CD4-positive, alpha-beta T cell (primary cell): Measurements from ENCODE around the gene LENG1. TPM values are rescaled to one million over a fixed set of nuclear protein-coding genes. Genes with fewer than 3 reads are reported as not detected.
A peak's percentile ranks its signal among the peaks of the same experiment; 100 is the strongest.

Source experiments
- ATAC-seq: fragments of 200-7000 bp; cut with Tn5 transposase; one replicate; pipeline ENCODE4 v1.10.0; 2022; ENCODE audit warnings: mild to moderate bottlenecking; ENCODE audit not compliant: poor library complexity
- CTCF ChIA-PET: fragments of 350-600 bp; sonication (Branson Sonifier 250); formaldehyde crosslinking; loops from one replicate; lab custom pipeline; 2021; ENCODE audit warnings: antibody characterized with exemption, inconsistent platforms; lab: Charles Lee
- POLR2A ChIA-PET: fragments of 350-600 bp; sonication (Branson Sonifier 250); formaldehyde crosslinking; loops from one replicate; lab custom pipeline; 2021; ENCODE audit warnings: antibody characterized with exemption, inconsistent platforms; lab: Charles Lee
- DNase-seq, 14 experiments: peaks; one replicate each; pipeline ENCODE4 v3.0.0-alpha.2; 2013 to 2020; ENCODE audit warnings: mixed read lengths in 2 of 14
- H3K27ac ChIP-seq, 2 donors: one replicate each; pipeline versions ENCODE4 v1.5.1 to v1.7.0; 2013; ENCODE audit warnings: low read length in 2 of 2, low read depth in 1 of 2, mild to moderate bottlenecking in 1 of 2
- H3K27me3 ChIP-seq, 2 experiments: 1 replicate in 1 of 2; 2 replicates in 1 of 2; pipeline versions ENCODE4 v1.6.1 to v1.7.0; 2013; ENCODE audit warnings: low read length in 2 of 2, control low read depth in 1 of 2, mild to moderate bottlenecking in 1 of 2, moderate library complexity in 1 of 2; ENCODE audit not compliant: insufficient read depth in 2 of 2, control insufficient read depth in 1 of 2
- H3K36me3 ChIP-seq: one replicate; pipeline ENCODE4 v1.6.1; 2013; ENCODE audit warnings: low read length, control low read depth; ENCODE audit not compliant: insufficient read depth
- H3K4me1 ChIP-seq: one replicate; pipeline ENCODE4 v1.6.1; 2013; ENCODE audit warnings: low read length, control low read depth; ENCODE audit not compliant: insufficient read depth
- H3K4me3 ChIP-seq: one replicate; pipeline ENCODE4 v1.5.1; 2013; ENCODE audit warnings: mild to moderate bottlenecking, low read length, moderate library complexity
- H3K9me3 ChIP-seq, 2 experiments: 1 replicate in 1 of 2; 2 replicates in 1 of 2; pipeline versions ENCODE4 v1.6.1 to v1.7.0; 2013; ENCODE audit warnings: low read length in 2 of 2, mild to moderate bottlenecking in 2 of 2, control low read depth in 1 of 2, moderate library complexity in 1 of 2; ENCODE audit not compliant: control insufficient read depth in 1 of 2, insufficient read depth in 1 of 2
- H3K27ac Mint-ChIP-seq: one replicate; pipeline ENCODE4 v1.8.0; 2020; ENCODE audit warnings: mixed read lengths
- H3K27me3 Mint-ChIP-seq: one replicate; pipeline ENCODE4 v1.8.0; 2021; ENCODE audit warnings: mixed read lengths
- H3K36me3 Mint-ChIP-seq: one replicate; pipeline ENCODE4 v1.8.0; 2021; ENCODE audit warnings: low read depth, mixed read lengths
- H3K4me1 Mint-ChIP-seq: one replicate; pipeline ENCODE4 v1.8.0; 2021; ENCODE audit warnings: low read depth, mixed read lengths
- H3K4me3 Mint-ChIP-seq: one replicate; pipeline ENCODE4 v1.8.0; 2020; ENCODE audit warnings: mild to moderate bottlenecking, mixed read lengths
- H3K9me3 Mint-ChIP-seq: one replicate; pipeline ENCODE4 v1.8.0; 2020; ENCODE audit warnings: mixed read lengths
- intact Hi-C, 2 experiments: fragments of 100-400 bp; cut with DNase I in 1 of 2; cut with micrococcal nuclease in 1 of 2; formaldehyde crosslinking; loops; one replicate each; pipeline versions ENCODE4 v1.15.1 to v1.9.0; 2023 to 2025; cut with DNase I, micrococcal nuclease
- total RNA-seq, 174 experiments: library from RNA in 2 of 174; stranded (reverse) in 2 of 174; gene quantifications; one replicate each; pipeline ENCODE4 v1.2.3 and lab custom pipeline; 2021 to 2026
- TF ChIP-seq, protein P1 (sequence below): fragments of 200-600 bp; IDR thresholded peaks from one replicate; pipeline ENCODE4 v1.8.0; 2022; ENCODE audit warnings: antibody characterized with exemption, mild to moderate bottlenecking

Gene LENG1
- total RNA-seq, 2 experiments from 2014 or later = 14.4 to 16.0 TPM

DNA sequence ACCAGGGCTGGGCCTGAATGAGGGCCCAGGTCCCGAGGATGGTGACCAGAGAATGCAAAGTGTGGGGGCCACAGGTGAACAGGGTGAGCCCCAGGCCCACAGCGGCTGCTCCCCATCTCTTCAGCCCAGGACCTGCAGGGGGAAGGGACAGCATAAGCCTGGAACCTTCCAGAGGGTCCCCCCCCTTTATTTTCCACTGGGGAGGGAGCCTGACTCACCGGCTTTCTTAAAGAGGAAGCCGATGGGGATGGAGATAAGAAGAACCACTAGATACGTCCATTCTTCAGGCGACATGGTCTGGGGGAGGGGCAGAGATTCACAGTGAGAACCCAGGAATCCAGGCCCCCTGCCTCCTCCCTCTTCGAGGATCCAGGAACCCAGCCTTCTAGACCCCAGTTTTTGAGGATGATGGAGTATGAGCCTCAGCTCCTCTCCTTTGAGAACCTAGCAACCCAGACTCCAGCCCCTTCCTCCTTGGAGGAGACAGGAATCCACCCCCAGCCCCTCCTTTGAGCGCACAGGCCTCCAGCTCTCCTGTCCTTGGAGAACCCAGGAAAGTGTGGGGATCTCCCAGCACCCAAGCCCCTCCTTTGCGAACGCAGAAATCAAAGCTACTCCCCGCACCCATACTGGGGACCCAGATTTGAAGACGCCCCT is 28.8 kb upstream of the LENG1 start:
- intact Hi-C loops = loop anchor here in 1 of 2 experiments (2.0 to 5.0 kb wide), 2 partner anchors 20 to 44 kb away; no protein-coding TSS in a partner anchor
- no peaks in the 10 kb centered on the region for H3K27me3 Mint-ChIP-seq
- peak overlapping the region; percentile 85 for H3K27ac Mint-ChIP-seq
- H3K36me3 ChIP-seq = peaks cover 7% of the 10 kb centered on the region
- no peaks in the 10 kb centered on the region for H3K9me3 Mint-ChIP-seq
- ATAC-seq (no peak), DNase-seq (peak in 12 of 14 experiments; percentile 23 to 77 (median 52))
- POLR2A ChIA-PET = interaction anchor here (1.4 to 5.8 kb wide), 8 partner anchors 13 to 1066 kb away, joined by 4 to 148 read pairs (median 42); partner anchors contain the start of genes CNOT3, LENG1, PRPF31 and RPS9
- H3K4me1 Mint-ChIP-seq = peaks cover 33% of the 10 kb centered on the region
- peaks cover 36% of the 10 kb centered on the region for H3K36me3 Mint-ChIP-seq
- TF ChIP-seq, protein P1, sequence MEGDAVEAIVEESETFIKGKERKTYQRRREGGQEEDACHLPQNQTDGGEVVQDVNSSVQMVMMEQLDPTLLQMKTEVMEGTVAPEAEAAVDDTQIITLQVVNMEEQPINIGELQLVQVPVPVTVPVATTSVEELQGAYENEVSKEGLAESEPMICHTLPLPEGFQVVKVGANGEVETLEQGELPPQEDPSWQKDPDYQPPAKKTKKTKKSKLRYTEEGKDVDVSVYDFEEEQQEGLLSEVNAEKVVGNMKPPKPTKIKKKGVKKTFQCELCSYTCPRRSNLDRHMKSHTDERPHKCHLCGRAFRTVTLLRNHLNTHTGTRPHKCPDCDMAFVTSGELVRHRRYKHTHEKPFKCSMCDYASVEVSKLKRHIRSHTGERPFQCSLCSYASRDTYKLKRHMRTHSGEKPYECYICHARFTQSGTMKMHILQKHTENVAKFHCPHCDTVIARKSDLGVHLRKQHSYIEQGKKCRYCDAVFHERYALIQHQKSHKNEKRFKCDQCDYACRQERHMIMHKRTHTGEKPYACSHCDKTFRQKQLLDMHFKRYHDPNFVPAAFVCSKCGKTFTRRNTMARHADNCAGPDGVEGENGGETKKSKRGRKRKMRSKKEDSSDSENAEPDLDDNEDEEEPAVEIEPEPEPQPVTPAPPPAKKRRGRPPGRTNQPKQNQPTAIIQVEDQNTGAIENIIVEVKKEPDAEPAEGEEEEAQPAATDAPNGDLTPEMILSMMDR = no peak
- CTCF ChIA-PET = interaction anchor here (1.0 to 2.9 kb wide), 5 partner anchors 11 to 30 kb away, joined by 3 to 20 read pairs (median 5); partner anchors contain the start of genes LENG1 and RPS9
- peak overlapping the region in 1 of 2 donors; percentile 18 for H3K27ac ChIP-seq
- no peaks in the 10 kb centered on the region for H3K9me3 ChIP-seq
- H3K4me1 ChIP-seq = peaks cover 33% of the 10 kb centered on the region
- H3K4me3 ChIP-seq = peak overlapping the region; percentile 74
- H3K27me3 ChIP-seq = no peaks in the 10 kb centered on the region
- H3K4me3 Mint-ChIP-seq = peak overlapping the region; percentile 88

DNA sequence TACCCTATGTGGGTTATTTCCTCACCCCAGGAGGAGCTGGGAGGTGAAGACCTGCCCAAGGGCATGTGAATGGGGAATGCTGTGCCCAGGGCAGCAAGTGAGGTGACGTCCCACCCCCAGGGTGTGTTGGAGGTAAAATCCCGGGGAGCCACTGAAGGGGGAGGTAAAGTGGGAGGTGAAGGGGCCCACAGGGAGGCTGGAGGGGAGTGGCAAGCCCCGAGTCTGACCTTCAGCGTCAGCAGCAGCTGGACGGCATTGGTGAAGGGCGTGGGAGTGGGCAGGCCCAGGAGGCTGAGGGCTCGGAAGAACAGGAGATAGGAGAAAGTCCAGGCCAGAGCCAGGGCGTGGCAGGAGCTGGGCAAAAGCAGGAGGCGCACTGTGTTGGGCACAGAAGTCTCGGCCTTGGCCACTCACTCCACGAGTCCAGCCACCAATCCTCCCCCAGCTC is 27.4 kb upstream of the LENG1 start:
- Histone ChIP-seq H3K4me3 (no peak overlapping the region), H3K27me3 (no peaks in the 10 kb centered on the region), H3K9me3 (no peaks in the 10 kb centered on the region), H3K36me3 (peaks cover 5% of the 10 kb centered on the region), H3K4me1 (peaks cover 26% of the 10 kb centered on the region), H3K27ac (no peak overlapping the region)
- DNase-seq = peak in 1 of 14 experiments; percentile 33
- Mint-ChIP-seq H3K27ac (peak overlapping the region; percentile 85), H3K27me3 (no peaks in the 10 kb centered on the region), H3K4me1 (peaks cover 32% of the 10 kb centered on the region), H3K4me3 (peak overlapping the region; percentile 88), H3K36me3 (peaks cover 28% of the 10 kb centered on the region), H3K9me3 (no peaks in the 10 kb centered on the region)
- ATAC-seq = no peak
- TF ChIP-seq, protein P1 = no peak
- CTCF ChIA-PET = interaction anchor here (1.2 to 2.9 kb wide), 2 partner anchors 14 to 19 kb away, joined by 4 to 20 read pairs; partner anchors contain the start of gene TMC4
- intact Hi-C loops = loop anchor here in 1 of 2 experiments (5.0 kb wide), 1 partner anchor 45 kb away; no protein-coding TSS in a partner anchor
- POLR2A ChIA-PET = interaction anchor here (1.1 to 1.8 kb wide), 2 partner anchors 14 to 72 kb away, joined by 3 to 8 read pairs; partner anchors contain the start of genes PRPF31 and TFPT

DNA sequence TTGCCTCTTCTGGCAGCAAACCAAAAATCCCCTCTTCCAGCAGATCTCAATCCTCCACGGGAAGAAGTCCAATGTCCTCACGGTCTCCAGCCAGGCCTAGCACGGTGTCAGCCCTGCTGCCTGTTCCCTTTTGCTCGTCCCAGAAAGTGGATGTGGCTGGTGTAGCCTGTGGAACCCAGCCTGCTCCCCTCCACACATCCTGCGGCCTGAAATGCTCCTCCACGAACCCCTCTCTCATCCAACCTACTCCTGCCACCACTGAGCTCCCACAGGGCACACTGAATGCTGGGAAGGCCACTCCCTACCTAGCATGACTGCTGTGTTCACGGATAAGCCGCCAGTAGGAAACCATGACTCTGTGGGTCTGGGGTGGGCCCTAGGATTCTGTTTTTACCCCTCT is 26.8 kb upstream of the LENG1 start:
- Mint-ChIP-seq H3K9me3 (no peaks in the 10 kb centered on the region), H3K27ac (no peak overlapping the region), H3K4me3 (no peak overlapping the region), H3K27me3 (no peaks in the 10 kb centered on the region), H3K36me3 (peaks cover 28% of the 10 kb centered on the region), H3K4me1 (peaks cover 26% of the 10 kb centered on the region)
- Histone ChIP-seq H3K9me3 (no peaks in the 10 kb centered on the region), H3K36me3 (peaks cover 5% of the 10 kb centered on the region), H3K4me3 (no peak overlapping the region), H3K4me1 (peaks cover 20% of the 10 kb centered on the region), H3K27ac (no peak overlapping the region), H3K27me3 (no peaks in the 10 kb centered on the region)
- TF ChIP-seq, protein P1 = no peak
- DNase-seq (peak in 1 of 14 experiments; percentile 19), ATAC-seq (no peak)
- intact Hi-C loops = loop anchor here in 1 of 2 experiments (5.0 kb wide), 1 partner anchor 46 kb away; no protein-coding TSS in a partner anchor
- ChIA-PET POLR2A (interaction anchor here (1.1 kb wide), 1 partner anchor 15 kb away, joined by 3 read pairs; no protein-coding TSS in a partner anchor), CTCF (interaction anchor here (1.2 kb wide), 1 partner anchor 13 kb away, joined by 4 read pairs; the partner anchor contains the start of gene TMC4)
